Mucosa of gallbladder (tissue), 1 donor: ENCODE results near the gene TLX1. TPM values are rescaled to one million over a fixed set of nuclear protein-coding genes. Genes with fewer than 3 reads are reported as not detected.

ENCODE experiments used
- DNase-seq: peaks from one replicate; pipeline ENCODE4 v3.0.0-alpha.2; 2020; ENCODE audit warnings: low spot score
- total RNA-seq: library from RNA; stranded (reverse); gene quantifications from one replicate; pipeline ENCODE4 v1.2.1, GENCODE V29; 2021
- donor health status: DM: no; HTN: no; CAD: no.

The TLX1 gene
- total RNA-seq, 1 donor from 2014 or later, result not detected

DNA sequence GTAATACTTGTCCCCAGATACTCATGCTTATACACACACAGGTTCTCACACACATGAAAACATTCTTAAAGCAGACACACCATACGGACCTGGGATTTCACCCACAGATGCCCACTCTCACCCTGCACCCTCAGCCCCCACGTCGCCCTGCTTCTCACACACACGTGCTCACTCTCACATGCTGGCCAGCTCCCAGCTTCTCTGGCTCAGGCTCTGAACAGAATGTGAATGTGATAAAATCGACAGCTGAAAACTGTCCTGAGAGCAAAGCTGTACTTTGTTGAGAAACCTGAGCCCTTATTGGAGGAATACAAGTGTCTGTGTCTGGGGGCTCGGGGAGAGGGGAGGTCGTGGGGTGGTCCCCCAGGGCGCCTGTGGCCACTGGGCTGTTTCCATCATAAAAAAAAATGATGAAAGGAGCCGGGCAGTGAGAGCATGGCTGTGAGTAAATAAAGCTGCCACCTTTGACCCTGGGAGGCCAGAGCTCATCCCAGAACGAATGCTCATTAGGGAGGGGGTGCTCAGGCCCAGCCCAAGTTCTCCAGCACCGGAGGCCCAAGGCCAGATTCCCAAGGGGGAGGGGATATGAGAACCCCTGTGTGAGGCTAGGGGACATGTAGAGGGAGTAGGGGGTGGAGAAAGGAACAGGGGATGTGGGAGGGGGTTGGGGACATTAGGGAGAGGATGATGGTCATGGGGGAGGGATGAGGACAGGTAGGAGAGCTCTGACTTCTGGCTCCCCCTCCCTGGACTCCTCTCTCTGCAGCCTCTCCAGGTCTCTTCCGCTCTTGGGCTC lies 18.1 kb upstream of the TLX1 start:
- no peak for DNase-seq

DNA sequence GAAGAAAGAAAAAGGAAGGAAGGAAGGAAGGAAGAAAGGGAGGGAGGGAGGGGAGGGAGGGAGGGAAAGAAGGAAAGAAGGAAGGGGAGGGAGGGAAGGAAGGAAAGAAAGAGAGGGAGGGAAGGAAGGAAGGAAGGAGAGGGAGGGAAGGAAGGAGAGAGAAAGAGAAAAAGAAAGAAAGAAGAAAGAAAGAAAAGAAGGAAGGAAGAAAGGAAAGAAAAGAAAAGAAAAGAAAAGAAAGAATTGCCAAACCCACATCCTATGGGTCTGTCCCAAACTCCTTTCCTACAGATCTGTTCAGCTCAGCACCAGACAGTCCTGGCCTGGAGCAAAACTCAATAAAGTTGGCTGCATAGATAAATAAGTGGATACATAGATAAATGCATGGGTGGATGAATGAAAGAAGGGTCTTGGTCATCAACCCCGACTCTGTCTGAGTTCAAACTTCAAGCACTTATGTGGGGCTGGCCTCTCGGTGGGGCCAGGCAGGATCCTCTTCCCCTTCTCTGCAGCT lies 17.2 kb upstream of the TLX1 start:
- DNase-seq, result no peak

GRCh38 chr10:101114646-101115045 lies 16.5 kb upstream of the TLX1 start:
- DNase-seq, result no peak

GRCh38 chr10:101116754-101117153 lies 14.3 kb upstream of the TLX1 start:
- DNase-seq, result no peak

DNA sequence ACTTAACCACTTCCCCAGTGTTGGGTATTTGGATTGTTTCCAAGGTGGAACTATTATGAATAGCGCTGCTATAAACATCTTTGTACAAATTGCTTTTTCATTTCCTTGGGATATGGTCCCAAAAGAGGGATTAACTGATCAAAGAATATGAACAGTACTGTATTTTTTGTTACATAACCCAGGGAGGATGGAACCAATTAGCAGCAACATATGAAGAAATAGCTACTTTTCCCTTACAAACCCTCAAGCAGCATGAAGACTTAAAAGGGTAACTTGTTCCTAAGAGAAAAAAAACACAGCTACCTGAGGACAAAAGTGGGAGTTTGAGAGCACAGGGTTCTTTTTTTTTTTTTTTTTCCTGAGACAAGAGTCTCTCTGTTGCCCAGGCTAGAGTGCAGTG lies 13.1 kb upstream of the TLX1 start:
- no peak for DNase-seq

DNA sequence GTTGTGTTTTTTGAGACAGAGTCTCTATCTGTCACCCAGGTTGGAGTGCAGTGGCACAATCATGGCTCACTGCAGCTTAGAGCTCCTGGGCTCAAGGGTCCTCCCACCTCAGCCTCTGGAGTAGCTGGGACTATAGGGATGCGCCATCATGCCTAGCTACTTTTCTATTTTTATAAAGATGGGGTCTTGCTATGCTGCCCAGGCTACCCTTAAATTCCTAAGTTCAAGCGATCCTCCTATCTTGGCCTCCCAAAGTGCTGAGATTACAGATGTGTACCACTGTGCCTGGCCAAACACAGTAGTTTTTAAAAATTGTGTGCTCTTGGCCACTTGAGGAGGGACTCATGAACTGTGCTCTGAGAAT lies 10.6 kb upstream of the TLX1 start:
- no peak for DNase-seq

GRCh38 chr10:101120884-101121653 lies 10.0 kb upstream of the TLX1 start:
- no peak for DNase-seq

DNA sequence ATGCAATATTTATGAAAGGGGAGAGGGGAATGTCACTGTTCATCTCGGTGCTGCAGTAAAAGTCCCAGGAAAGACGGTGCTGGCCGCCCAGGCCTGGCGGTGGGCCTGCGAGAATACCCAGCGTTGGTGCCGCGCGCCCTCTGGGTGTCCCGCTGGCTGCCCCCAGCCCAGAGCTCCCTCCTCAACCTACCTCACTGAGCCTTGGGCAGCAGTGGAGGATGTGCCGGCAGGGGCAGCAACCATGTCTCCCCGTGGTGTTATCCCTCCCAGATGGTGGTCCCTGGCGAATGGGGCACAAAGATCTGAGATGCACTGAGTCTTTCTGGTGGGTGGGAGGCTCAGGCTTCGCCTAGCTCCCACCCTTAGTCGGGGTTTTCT lies 9.5 kb upstream of the TLX1 start:
- no peak for DNase-seq

- no peak for DNase-seq
Measured at GRCh38 chr10:101122270-101123084, 8.6 kb upstream of the TLX1 start.

GRCh38 chr10:101123085-101123814 lies 7.8 kb upstream of the TLX1 start:
- no peak for DNase-seq

DNA sequence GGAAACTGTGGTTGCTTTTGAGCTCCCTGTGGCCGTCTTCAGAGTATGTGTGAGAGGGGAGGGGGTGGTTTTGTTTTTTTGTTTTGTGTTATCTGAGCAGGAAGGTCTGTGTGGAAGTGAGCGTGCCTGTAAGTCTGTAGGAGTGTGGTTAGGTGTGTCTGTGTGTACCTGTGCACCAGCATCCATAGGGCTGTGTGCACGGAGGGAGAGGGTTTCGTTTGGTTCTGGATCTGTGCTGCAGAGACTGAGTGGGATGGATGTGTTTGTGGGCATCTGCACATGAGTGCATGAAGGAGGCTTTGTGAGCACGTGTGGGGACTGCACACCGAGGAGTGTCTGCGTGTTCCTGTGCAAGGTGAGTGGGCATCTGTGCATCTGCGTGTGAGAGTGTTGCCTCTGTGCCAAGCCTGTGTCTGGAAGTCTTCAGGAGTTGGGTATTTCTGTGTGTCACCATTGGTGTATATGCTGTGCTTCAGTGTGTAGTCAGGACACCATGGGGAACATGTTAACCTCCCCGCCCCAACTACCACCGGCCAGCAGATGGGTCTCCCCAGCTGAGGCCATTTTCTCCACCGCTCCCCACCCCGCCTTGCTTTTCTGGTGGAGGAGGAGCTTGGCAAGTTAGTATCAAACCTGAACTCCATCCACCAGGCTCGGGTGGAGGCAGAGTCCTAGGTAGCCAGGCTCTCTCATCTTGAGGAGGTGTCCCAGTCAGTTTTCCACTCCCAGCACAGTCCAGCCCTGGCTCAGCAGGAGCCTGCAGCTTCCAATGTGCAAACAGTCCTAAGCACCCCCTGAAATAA lies 7.1 kb upstream of the TLX1 start:
- DNase-seq, result no peak

GRCh38 chr10:101124933-101125332 lies 6.2 kb upstream of the TLX1 start:
- DNase-seq, result no peak

- no peak for DNase-seq
Measured at GRCh38 chr10:101126684-101127628, 4.1 kb upstream of the TLX1 start.

DNA sequence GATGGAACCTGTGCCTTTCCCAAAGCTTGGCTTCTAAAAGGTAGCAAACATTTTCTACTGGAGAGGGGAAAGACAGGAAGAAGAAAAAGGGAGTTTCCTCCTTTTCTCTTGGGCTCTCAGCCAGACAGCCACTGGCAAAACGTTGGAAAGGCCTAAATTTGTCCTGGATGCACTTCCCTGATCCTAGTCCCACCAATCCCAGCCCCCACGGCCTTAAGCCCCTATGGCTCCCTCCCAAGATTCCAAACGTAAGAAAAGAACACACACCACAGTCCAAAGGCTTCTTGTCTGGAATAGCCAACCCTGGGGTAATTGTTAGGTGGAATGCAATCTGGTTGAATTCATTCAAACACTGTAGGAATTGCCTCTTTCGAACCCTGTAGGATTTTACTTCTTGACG lies 959 bp upstream of the TLX1 start:
- no peak for DNase-seq

GRCh38 chr10:101131962-101132635 lies 999 bp downstream of the TLX1 start:
- no peak for DNase-seq

- no peak for DNase-seq
Measured at GRCh38 chr10:101132636-101133473, 1.8 kb downstream of the TLX1 start.

- no peak for DNase-seq
Measured at GRCh38 chr10:101133489-101134298, 2.6 kb downstream of the TLX1 start.
